ENCODE measurements around the gene CA12. TPM values are rescaled to one million over a fixed set of nuclear protein-coding genes. Genes with fewer than 3 reads are reported as not detected.
"Not testable (repeated sequence)": the region's sequence is repeated elsewhere in the genome, so short reads cannot be mapped to it uniquely, and the experiment has no call there.

Gene CA12
- total RNA-seq, 1 experiment from 2014 or later: 19.8 TPM

DNA sequence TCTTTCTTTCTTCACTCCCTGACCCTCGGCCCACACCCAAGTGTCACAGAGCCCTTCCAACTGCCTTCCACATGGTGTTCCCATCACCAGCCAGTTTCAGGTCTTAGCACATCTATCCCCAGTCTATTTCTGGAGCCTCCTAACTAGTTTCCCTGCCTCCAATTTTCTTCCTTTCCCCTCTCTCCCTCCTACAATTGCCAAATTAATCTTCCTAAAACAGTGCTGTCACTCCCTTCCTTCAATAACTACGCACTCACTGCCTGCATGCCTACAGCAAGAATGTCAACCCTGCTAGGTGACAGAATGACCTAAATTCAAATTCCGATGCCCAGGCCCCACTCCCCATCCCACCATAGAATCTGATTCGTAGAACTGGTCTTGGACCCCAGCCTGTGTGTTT lies 36.1 kb upstream of the CA12 start:
- Histone ChIP-seq H3K27me3 (ENCODE audit: low read length) (no peaks in the 10 kb centered on the region), H3K9me3 (ENCODE audit: low read length) (no peaks in the 10 kb centered on the region), H3K36me3 (ENCODE audit: low read depth, low read length) (no peaks in the 10 kb centered on the region), H3K4me3 (ENCODE audit: low read length) (no peak overlapping the region), H3K9ac (ENCODE audit: low read length) (no peak overlapping the region), H3K27ac (ENCODE audit: low read length) (no peak overlapping the region), H4K20me1 (ENCODE audit: low read length) (no peaks in the 10 kb centered on the region), H3F3A (ENCODE audit: low read length, unreplicated experiment) (no peaks in the 10 kb centered on the region), H3K4me1 (ENCODE audit: insufficient read depth, low read length) (no peaks in the 10 kb centered on the region), H3K79me2 (ENCODE audit: low read length) (no peaks in the 10 kb centered on the region), H2AFZ (ENCODE audit: low read length) (no peak overlapping the region), H3K9me2 (replicated peaks; ENCODE audit: low read length) (no peaks in the 10 kb centered on the region), H3K4me2 (ENCODE audit: low read length) (no peak overlapping the region)
- no TSS peak for BruUV-seq (replicated peaks)
- POLR2A ChIA-PET (ENCODE audit: unreplicated experiment): no interaction called here
- no peak for DNase-seq
- TF ChIP-seq EZH2phosphoT487 (IDR thresholded peaks at IDR 0.05; ENCODE audit: borderline replicate concordance, low read length) (no peak), EZH2 (IDR thresholded peaks at IDR 0.05; ENCODE audit: low read length, unreplicated experiment) (no peak)
- TF ChIP-seq, protein P1, sequence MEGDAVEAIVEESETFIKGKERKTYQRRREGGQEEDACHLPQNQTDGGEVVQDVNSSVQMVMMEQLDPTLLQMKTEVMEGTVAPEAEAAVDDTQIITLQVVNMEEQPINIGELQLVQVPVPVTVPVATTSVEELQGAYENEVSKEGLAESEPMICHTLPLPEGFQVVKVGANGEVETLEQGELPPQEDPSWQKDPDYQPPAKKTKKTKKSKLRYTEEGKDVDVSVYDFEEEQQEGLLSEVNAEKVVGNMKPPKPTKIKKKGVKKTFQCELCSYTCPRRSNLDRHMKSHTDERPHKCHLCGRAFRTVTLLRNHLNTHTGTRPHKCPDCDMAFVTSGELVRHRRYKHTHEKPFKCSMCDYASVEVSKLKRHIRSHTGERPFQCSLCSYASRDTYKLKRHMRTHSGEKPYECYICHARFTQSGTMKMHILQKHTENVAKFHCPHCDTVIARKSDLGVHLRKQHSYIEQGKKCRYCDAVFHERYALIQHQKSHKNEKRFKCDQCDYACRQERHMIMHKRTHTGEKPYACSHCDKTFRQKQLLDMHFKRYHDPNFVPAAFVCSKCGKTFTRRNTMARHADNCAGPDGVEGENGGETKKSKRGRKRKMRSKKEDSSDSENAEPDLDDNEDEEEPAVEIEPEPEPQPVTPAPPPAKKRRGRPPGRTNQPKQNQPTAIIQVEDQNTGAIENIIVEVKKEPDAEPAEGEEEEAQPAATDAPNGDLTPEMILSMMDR (conservative IDR thresholded peaks at IDR 0.05; ENCODE audit: low read depth, low read length): no peak
- intact Hi-C loops (cut with micrococcal nuclease): no loop called here
- CTCF ChIA-PET: no interaction called here
- ATAC-seq: no peak

DNA sequence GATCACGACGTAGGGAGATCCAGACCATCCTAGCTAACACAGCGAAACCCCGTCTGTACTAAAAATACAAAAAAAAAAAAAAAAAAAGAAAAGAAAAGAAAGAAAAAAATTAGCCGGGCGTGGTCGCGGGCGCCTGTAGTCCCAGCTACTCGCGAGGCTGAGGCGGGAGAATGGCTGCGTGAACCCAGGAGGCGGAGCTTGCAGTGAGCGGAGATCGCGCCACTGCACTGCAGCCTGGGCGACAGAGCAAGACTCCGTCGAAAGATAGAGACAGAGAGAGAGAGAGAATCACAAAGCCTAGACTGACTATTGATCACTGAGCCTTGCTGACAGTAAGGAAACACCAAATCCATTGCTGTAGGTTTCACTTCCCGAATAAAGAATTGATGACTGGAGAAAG lies 35.6 kb upstream of the CA12 start:
- CTCF ChIA-PET; H3K4me1 ChIP-seq (ENCODE audit: insufficient read depth, low read length); H3K9me2 ChIP-seq (replicated peaks; ENCODE audit: low read length); POLR2A ChIA-PET (ENCODE audit: unreplicated experiment); H3K9me3 ChIP-seq (ENCODE audit: low read length); H3K79me2 ChIP-seq (ENCODE audit: low read length); DNase-seq; H2AFZ ChIP-seq (ENCODE audit: low read length); H4K20me1 ChIP-seq (ENCODE audit: low read length); H3K9ac ChIP-seq (ENCODE audit: low read length); ATAC-seq; H3K27me3 ChIP-seq (ENCODE audit: low read length); intact Hi-C loops (cut with micrococcal nuclease); BruUV-seq (replicated peaks); H3K36me3 ChIP-seq (ENCODE audit: low read depth, low read length); H3K4me2 ChIP-seq (ENCODE audit: low read length); H3K27ac ChIP-seq (ENCODE audit: low read length); H3K4me3 ChIP-seq (ENCODE audit: low read length); H3F3A ChIP-seq (ENCODE audit: low read length, unreplicated experiment): not testable (repeated sequence)

DNA sequence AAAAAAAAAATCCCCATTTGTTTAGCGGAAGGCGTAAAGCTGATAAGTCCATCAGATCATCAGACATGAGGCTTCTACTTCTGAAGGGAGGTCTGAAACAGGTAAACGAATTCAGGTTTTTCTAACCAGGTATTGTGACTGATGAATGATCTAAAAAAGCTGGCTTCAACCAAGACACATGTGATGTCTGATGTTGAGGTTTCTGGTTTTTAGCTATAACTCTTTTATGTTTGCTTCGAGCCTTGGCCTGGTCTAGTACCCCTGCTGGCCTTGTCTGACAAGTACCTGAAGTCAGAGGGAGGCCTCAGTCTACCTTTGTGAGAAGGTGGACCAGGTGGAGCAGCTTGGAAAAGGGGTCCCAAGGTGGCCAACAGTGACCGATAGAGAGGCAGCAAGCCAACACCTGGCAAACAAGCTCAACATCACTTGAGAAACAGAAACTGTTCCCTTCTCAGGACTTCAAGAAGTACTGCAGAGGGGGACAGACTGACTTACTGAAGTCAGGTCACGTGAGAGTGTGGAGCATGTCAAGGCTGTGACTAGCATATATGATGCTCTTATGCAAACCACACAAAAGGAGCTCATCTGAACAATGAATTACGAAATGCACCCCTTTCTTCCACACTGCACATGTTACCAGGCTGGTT lies 33.0 kb upstream of the CA12 start:
- no peaks in the 10 kb centered on the region for H4K20me1 ChIP-seq (ENCODE audit: low read length)
- H3F3A ChIP-seq (ENCODE audit: low read length, unreplicated experiment): no peaks in the 10 kb centered on the region
- H3K4me1 ChIP-seq (ENCODE audit: insufficient read depth, low read length): no peaks in the 10 kb centered on the region
- ATAC-seq: no peak
- H3K36me3 ChIP-seq (ENCODE audit: low read depth, low read length): no peaks in the 10 kb centered on the region
- no peaks in the 10 kb centered on the region for H3K9me3 ChIP-seq (ENCODE audit: low read length)
- no TSS peak for BruUV-seq (replicated peaks)
- H3K27me3 ChIP-seq (ENCODE audit: low read length): no peaks in the 10 kb centered on the region
- no peaks in the 10 kb centered on the region for H3K9me2 ChIP-seq (replicated peaks; ENCODE audit: low read length)
- POLR2A ChIA-PET (ENCODE audit: unreplicated experiment): no interaction called here
- intact Hi-C loops (cut with micrococcal nuclease): no loop called here
- H2AFZ ChIP-seq (ENCODE audit: low read length): no peak overlapping the region
- CTCF ChIA-PET: no interaction called here
- no peak for DNase-seq
- H3K27ac ChIP-seq (ENCODE audit: low read length): no peak overlapping the region
- H3K79me2 ChIP-seq (ENCODE audit: low read length): no peaks in the 10 kb centered on the region
- TF ChIP-seq EZH2phosphoT487 (IDR thresholded peaks at IDR 0.05; ENCODE audit: borderline replicate concordance, low read length) (no peak), EZH2 (IDR thresholded peaks at IDR 0.05; ENCODE audit: low read length, unreplicated experiment) (no peak)
- TF ChIP-seq, protein P1 (conservative IDR thresholded peaks at IDR 0.05; ENCODE audit: low read depth, low read length): no peak
- no peak overlapping the region for H3K4me3 ChIP-seq (ENCODE audit: low read length)
- H3K9ac ChIP-seq (ENCODE audit: low read length): no peak overlapping the region
- no peak overlapping the region for H3K4me2 ChIP-seq (ENCODE audit: low read length)

Measured in PC-3 (cell line).